Measurements from ENCODE around the gene ZNF366.

Gene ZNF366

GRCh38 chr5:72507231-72507906, at the start of gene ZNF366:
ZNF366 (minus strand) TSS chr5:72507410; CDS start chr5:72461496, 45,914 bp downstream.
- H3K27me3 Mint-ChIP-seq = peaks cover 6 to 8% of the 10 kb centered on the region in 2 donors
- ATAC-seq (replicated peaks) (no peak), DNase-seq (no peak)
- H3K36me3 Mint-ChIP-seq = peaks cover 0 to 8% of the 10 kb centered on the region in 2 donors
- H3K4me1 Mint-ChIP-seq = peaks cover 55 to 72% of the 10 kb centered on the region in 2 donors
- H3K9me3 Mint-ChIP-seq = peaks cover 5 to 8% of the 10 kb centered on the region in 2 donors
- peak within 1 kb of the TSS; percentile 31 for H3K27ac Mint-ChIP-seq
- H3K4me3 Mint-ChIP-seq = peak within 1 kb of the TSS; percentile 13 to 37

- ATAC-seq (replicated peaks) (peak; percentile 85 to 93), DNase-seq (peak; percentile 6)
- peaks cover 24 to 43% of the 10 kb centered on the region in 2 donors for H3K27me3 Mint-ChIP-seq
- peak overlapping the region; percentile 82 to 88 for H3K4me3 Mint-ChIP-seq
- H3K4me1 Mint-ChIP-seq = peaks cover 13 to 29% of the 10 kb centered on the region in 2 donors
- no peaks in the 10 kb centered on the region for H3K36me3 Mint-ChIP-seq
- no peaks in the 10 kb centered on the region for H3K9me3 Mint-ChIP-seq
- H3K27ac Mint-ChIP-seq = peak overlapping the region; percentile 9
Observed at GRCh38 chr5:72556351-72557166, 49.3 kb upstream of the ZNF366 start.

- Mint-ChIP-seq H3K36me3 (no peaks in the 10 kb centered on the region), H3K27ac (no peak overlapping the region), H3K4me1 (peaks cover 13 to 29% of the 10 kb centered on the region in 2 donors), H3K27me3 (peaks cover 21 to 43% of the 10 kb centered on the region in 2 donors), H3K9me3 (no peaks in the 10 kb centered on the region), H3K4me3 (peak overlapping the region in 1 of 2 donors; percentile 88)
- no peak for ATAC-seq (replicated peaks)
- no peak for DNase-seq
Observed at GRCh38 chr5:72555871-72556270, 48.7 kb upstream of the ZNF366 start.

GRCh38 chr5:72554897-72555296, 47.7 kb upstream of the ZNF366 start:
- Mint-ChIP-seq H3K9me3 (no peaks in the 10 kb centered on the region), H3K36me3 (no peaks in the 10 kb centered on the region), H3K4me1 (peaks cover 10 to 28% of the 10 kb centered on the region in 2 donors), H3K27me3 (peaks cover 21 to 50% of the 10 kb centered on the region in 2 donors), H3K4me3 (no peak overlapping the region), H3K27ac (no peak overlapping the region)
- DNase-seq (no peak), ATAC-seq (replicated peaks) (no peak)

GRCh38 chr5:72552041-72552557, 44.9 kb upstream of the ZNF366 start:
- peaks cover 24 to 41% of the 10 kb centered on the region in 2 donors for H3K27me3 Mint-ChIP-seq
- peaks cover 0 to 3% of the 10 kb centered on the region in 2 donors for H3K36me3 Mint-ChIP-seq
- no peak overlapping the region for H3K4me3 Mint-ChIP-seq
- H3K9me3 Mint-ChIP-seq = peaks cover 6 to 7% of the 10 kb centered on the region in 2 donors
- DNase-seq (no peak), ATAC-seq (replicated peaks) (no peak)
- no peak overlapping the region for H3K27ac Mint-ChIP-seq
- peaks cover 6 to 16% of the 10 kb centered on the region in 2 donors for H3K4me1 Mint-ChIP-seq

- peaks cover 10 to 17% of the 10 kb centered on the region in 2 donors for H3K9me3 Mint-ChIP-seq
- peaks cover 23 to 38% of the 10 kb centered on the region in 2 donors for H3K27me3 Mint-ChIP-seq
Observed at GRCh38 chr5:72550595-72550994, 43.4 kb upstream of the ZNF366 start.

GRCh38 chr5:72543811-72544210, 36.6 kb upstream of the ZNF366 start:
- no peak for DNase-seq
- H3K27ac Mint-ChIP-seq = no peak overlapping the region
- ATAC-seq (replicated peaks) = no peak
- peaks cover 0 to under 1% of the 10 kb centered on the region in 2 donors for H3K36me3 Mint-ChIP-seq
- no peaks in the 10 kb centered on the region for H3K4me1 Mint-ChIP-seq
- H3K4me3 Mint-ChIP-seq = no peak overlapping the region
- peaks cover 5 to 19% of the 10 kb centered on the region in 2 donors for H3K27me3 Mint-ChIP-seq
- H3K9me3 Mint-ChIP-seq = peaks cover 14 to 28% of the 10 kb centered on the region in 2 donors

More at GRCh38 chr5:72550595-72550994, 43.4 kb upstream of the ZNF366 start:
- no peak for ATAC-seq (replicated peaks)
- Mint-ChIP-seq H3K4me1 (peaks cover 0 to under 1% of the 10 kb centered on the region in 2 donors), H3K27ac (no peak overlapping the region), H3K36me3 (peaks cover 0 to 3% of the 10 kb centered on the region in 2 donors), H3K4me3 (no peak overlapping the region)
- no peak for DNase-seq

GRCh38 chr5:72543365-72543764, 36.2 kb upstream of the ZNF366 start:
- Mint-ChIP-seq H3K27ac (no peak overlapping the region), H3K27me3 (peaks cover 3 to 21% of the 10 kb centered on the region in 2 donors), H3K4me3 (no peak overlapping the region), H3K9me3 (peaks cover 13 to 26% of the 10 kb centered on the region in 2 donors), H3K4me1 (no peaks in the 10 kb centered on the region), H3K36me3 (no peaks in the 10 kb centered on the region)
- DNase-seq (no peak), ATAC-seq (replicated peaks) (no peak)

GRCh38 chr5:72542695-72543094, 35.5 kb upstream of the ZNF366 start:
- H3K27ac Mint-ChIP-seq = no peak overlapping the region
- DNase-seq = no peak
- peaks cover 0 to 2% of the 10 kb centered on the region in 2 donors for H3K4me1 Mint-ChIP-seq
- H3K4me3 Mint-ChIP-seq = no peak overlapping the region
- H3K27me3 Mint-ChIP-seq = peaks cover 0 to 24% of the 10 kb centered on the region in 2 donors
- H3K9me3 Mint-ChIP-seq = peaks cover 10 to 21% of the 10 kb centered on the region in 2 donors
- ATAC-seq (replicated peaks) = no peak
- H3K36me3 Mint-ChIP-seq = no peaks in the 10 kb centered on the region

GRCh38 chr5:72541501-72542225, 34.5 kb upstream of the ZNF366 start:
- no peak for ATAC-seq (replicated peaks)
- peaks cover 8 to 21% of the 10 kb centered on the region in 2 donors for H3K9me3 Mint-ChIP-seq
- H3K27ac Mint-ChIP-seq = no peak overlapping the region
- peaks cover 0 to 25% of the 10 kb centered on the region in 2 donors for H3K27me3 Mint-ChIP-seq
- DNase-seq = no peak
- peaks cover 0 to 2% of the 10 kb centered on the region in 2 donors for H3K4me1 Mint-ChIP-seq
- H3K36me3 Mint-ChIP-seq = no peaks in the 10 kb centered on the region
- H3K4me3 Mint-ChIP-seq = no peak overlapping the region

- H3K27ac Mint-ChIP-seq = no peak overlapping the region
- H3K4me1 Mint-ChIP-seq = peaks cover 0 to 2% of the 10 kb centered on the region in 2 donors
- H3K4me3 Mint-ChIP-seq = no peak overlapping the region
- peaks cover 6 to 14% of the 10 kb centered on the region in 2 donors for H3K9me3 Mint-ChIP-seq
- no peak for ATAC-seq (replicated peaks)
- no peak for DNase-seq
- H3K27me3 Mint-ChIP-seq = peaks cover 0 to 21% of the 10 kb centered on the region in 2 donors
- no peaks in the 10 kb centered on the region for H3K36me3 Mint-ChIP-seq
Observed at GRCh38 chr5:72540759-72541438, 33.7 kb upstream of the ZNF366 start.

- Mint-ChIP-seq H3K9me3 (peaks cover 3% of the 10 kb centered on the region in 2 donors), H3K4me1 (peaks cover 0 to 2% of the 10 kb centered on the region in 2 donors)
Observed at GRCh38 chr5:72539726-72540125, 32.5 kb upstream of the ZNF366 start.

GRCh38 chr5:72539038-72539437, 31.8 kb upstream of the ZNF366 start:
- Mint-ChIP-seq H3K4me1 (peaks cover 0 to 2% of the 10 kb centered on the region in 2 donors), H3K27me3 (peaks cover 6 to 24% of the 10 kb centered on the region in 2 donors), H3K9me3 (no peaks in the 10 kb centered on the region), H3K4me3 (no peak overlapping the region), H3K27ac (no peak overlapping the region), H3K36me3 (no peaks in the 10 kb centered on the region)
- DNase-seq (no peak), ATAC-seq (replicated peaks) (no peak)

More at GRCh38 chr5:72539726-72540125, 32.5 kb upstream of the ZNF366 start:
- Mint-ChIP-seq H3K27ac (no peak overlapping the region), H3K36me3 (no peaks in the 10 kb centered on the region), H3K4me3 (no peak overlapping the region), H3K27me3 (peaks cover under 1 to 17% of the 10 kb centered on the region in 2 donors)
- no peak for ATAC-seq (replicated peaks)
- no peak for DNase-seq

Data from stimulated activated naive B cell treated with anti-CD40 and anti-IgM and Interleukin-4, amounts not matched to agents 10 μg/mL and 1 μg/mL and 100 μg/mL, for 72 hours (primary cell).